GM04503 (cell line): ENCODE data around the gene SPATA24.
A peak's percentile ranks its signal among the peaks of the same experiment; 100 is the strongest.
"Not testable (repeated sequence)": the region's sequence is repeated elsewhere in the genome, so short reads cannot be mapped to it uniquely, and the experiment has no call there.

ENCODE experiments used
- DNase-seq: peaks from one replicate; pipeline ENCODE4 v3.0.0-alpha.2; 2012; ENCODE audit warnings: low read depth

SPATA24 gene, protein sequence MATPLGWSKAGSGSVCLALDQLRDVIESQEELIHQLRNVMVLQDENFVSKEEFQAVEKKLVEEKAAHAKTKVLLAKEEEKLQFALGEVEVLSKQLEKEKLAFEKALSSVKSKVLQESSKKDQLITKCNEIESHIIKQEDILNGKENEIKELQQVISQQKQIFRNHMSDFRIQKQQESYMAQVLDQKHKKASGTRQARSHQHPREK

DNA sequence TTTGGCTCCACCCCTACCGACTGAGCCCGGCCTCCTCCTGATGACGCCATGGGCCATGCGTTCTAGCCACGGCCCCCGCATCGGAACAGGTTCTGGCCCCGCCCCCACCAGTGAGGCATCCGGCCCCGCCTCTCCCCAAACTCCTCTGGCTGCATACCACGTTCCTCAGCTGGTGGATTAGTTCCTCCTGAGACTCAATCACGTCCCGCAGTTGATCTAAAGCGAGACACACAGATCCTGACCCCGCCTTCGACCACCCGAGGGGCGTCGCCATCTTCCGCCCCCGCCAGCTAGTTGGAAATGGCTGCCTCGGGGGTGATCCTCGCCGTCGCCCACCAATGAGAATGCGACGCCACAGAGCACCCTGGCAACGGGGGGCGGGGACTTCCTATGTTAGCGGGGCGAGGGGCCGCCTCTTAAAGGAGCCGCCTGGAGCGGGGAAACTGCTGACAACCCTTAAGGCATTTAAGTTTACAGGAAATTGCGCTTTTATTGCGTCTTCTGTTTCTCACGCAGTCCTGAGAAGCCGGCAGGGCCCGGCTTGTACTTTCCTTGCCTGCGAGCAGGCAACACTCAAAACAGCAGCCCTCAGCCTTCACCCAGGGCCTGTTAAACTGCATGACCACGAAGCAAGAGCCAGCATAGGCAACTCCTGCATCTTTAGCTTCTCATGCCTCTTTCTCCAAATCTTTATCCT, at the start of gene SPATA24:
TSS of gene SPATA24 (minus strand) at position 303 of the 697 bp plus-strand sequence. CDS start at position 274, 29 bp downstream.
- DNase-seq = peak; percentile 85

DNA sequence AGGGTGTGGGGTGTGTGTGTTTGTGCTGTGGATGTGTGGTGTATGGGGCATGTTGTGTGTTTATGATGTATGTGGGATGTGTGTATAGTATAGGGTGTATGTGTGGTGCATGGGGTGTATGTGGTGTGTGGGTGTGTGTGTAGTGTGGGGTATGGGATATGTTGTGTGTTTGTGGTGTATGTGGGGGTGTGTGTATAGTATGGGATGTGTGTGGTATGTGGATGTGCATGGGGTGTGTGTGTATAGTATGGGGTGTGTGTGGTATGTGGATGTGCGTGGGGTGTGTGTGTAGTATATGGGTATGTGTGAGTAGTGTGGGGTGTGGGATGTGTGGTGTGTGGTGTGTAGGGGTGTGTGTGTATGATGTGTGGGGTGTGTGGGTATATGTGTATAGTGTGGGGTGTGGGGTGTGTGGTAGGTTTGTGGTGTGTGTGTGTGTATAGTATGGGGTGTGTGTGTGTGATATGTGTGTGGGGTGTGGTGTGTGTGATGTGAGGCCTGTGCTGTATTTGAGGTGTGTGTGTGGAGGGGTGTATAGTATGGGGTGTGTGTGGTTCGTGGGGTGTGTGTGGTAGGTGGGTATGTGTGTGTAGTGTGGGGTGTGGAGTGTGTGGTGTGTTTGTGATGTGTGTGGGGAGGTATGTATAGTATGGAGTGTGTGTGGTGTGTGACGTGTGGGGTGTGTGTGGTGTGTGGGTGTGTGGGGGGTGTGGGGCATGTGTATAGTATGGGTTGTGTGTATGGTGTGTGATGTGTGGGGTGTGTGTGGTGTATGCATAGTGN, 48.2 kb upstream of the SPATA24 start:
- DNase-seq = no peak

DNA sequence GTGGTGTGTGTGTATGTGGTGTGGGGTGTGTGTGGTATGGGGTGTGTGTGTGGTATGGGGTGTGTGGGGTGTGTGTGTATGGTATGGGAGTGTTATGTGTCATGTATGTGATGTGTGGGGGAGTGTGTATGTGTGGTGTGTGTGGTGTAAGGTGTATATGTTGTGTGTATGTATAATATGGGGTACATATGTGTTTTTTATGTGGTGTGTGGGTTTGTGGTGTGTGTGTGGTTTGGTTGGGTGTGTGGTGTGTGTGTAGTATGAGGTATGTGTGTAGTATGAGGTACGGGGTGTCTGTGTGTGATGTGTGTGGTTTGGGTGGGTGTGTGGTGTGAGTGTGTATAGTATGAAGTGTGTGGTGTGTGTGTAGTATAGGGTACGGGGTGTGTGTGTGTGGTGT, 47.3 kb upstream of the SPATA24 start:
- DNase-seq = no peak

- DNase-seq = no peak
These were observed 43.3 kb upstream of the SPATA24 start for GRCh38 chr5:139446956-139447779.

- no peak for DNase-seq
These were observed 41.7 kb upstream of the SPATA24 start for GRCh38 chr5:139445325-139446170.

- DNase-seq = peak; percentile 74
These were observed 40.1 kb upstream of the SPATA24 start for GRCh38 chr5:139443831-139444453.

GRCh38 chr5:139440416-139440815, 36.5 kb upstream of the SPATA24 start:
- not testable (repeated sequence) for DNase-seq

- peak; percentile 54 for DNase-seq
These were observed 35.4 kb upstream of the SPATA24 start, which contains the start of gene DNAJC18 for GRCh38 chr5:139439013-139439903. DNAJC18 (minus strand) TSS chr5:139439525; CDS start chr5:139439445, 80 bp downstream.

DNA sequence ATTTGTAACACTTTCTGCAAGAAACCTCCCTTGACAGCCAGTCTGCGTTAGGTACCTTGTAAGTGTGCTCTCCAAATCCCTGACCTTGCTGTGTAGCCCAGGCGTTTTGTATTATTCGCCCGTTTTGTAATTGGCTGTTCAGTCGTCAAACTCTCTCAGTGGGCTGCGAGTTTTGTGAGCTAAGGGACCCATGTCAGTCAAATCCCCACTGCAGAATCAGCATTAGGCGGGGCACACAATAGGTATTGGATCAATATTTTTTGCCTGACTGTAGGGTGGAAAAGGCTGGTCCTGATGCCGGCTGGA, 34.8 kb upstream of the SPATA24 start:
- DNase-seq = no peak

GRCh38 chr5:139435676-139436075, 31.8 kb upstream of the SPATA24 start:
- DNase-seq = no peak

- no peak for DNase-seq
These were observed 27.8 kb upstream of the SPATA24 start for GRCh38 chr5:139431706-139432105.

GRCh38 chr5:139430015-139430414, 26.1 kb upstream of the SPATA24 start:
- DNase-seq = no peak

- DNase-seq = peak; percentile 57
These were observed 22.5 kb upstream of the SPATA24 start for GRCh38 chr5:139426203-139426885.

- no peak for DNase-seq
These were observed 21.6 kb upstream of the SPATA24 start for GRCh38 chr5:139425497-139425896.

GRCh38 chr5:139422307-139422893, 18.5 kb upstream of the SPATA24 start:
- peak; percentile 27 for DNase-seq

- no peak for DNase-seq
These were observed 15.6 kb upstream of the SPATA24 start for GRCh38 chr5:139419226-139420192.

DNA sequence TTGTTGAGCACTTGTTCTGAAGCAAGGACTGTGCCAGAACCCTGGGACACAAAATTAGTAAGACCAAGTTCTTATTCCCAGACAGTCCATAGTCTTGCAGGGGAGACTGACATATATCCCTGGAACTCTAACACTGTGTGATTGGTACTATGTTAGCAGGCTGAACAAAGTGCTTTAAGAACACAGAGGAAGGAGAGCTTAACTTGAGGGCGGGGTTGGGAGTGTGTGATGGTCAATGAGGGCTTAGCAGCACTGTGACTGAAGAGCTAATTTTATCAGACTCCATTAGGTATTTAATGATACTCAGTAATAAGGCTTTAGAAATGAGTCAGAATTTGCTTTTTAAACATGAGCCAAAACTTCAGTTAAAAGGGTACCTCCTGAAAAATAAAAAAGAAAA, 14.9 kb upstream of the SPATA24 start:
- DNase-seq = no peak
